ES-I3 (cell line): Measurements from ENCODE around the gene L3MBTL1.

ENCODE experiments used
- H3K36me3 ChIP-seq: 2 replicates; pipeline ENCODE4 v1.6.1; 2013; ENCODE audit warnings: mild to moderate bottlenecking, low read length, control low read depth, moderate library complexity; ENCODE audit not compliant: insufficient read depth
- H3K4me1 ChIP-seq: 2 replicates; pipeline ENCODE4 v1.6.1; 2013; ENCODE audit warnings: mild to moderate bottlenecking, control low read depth, low read length; ENCODE audit not compliant: insufficient read depth
- H3K9ac ChIP-seq: 2 replicates; pipeline ENCODE4 v1.6.1; 2013; ENCODE audit warnings: low read depth, mild to moderate bottlenecking, low read length, moderate library complexity
- H3K9me3 ChIP-seq: 2 replicates; pipeline ENCODE4 v1.6.1; 2013; ENCODE audit warnings: mild to moderate bottlenecking, low read length, moderate library complexity; ENCODE audit not compliant: control insufficient read depth, insufficient read depth

L3MBTL1 gene

GRCh38 chr20:43507150-43508080 lies at the start of gene L3MBTL1:
TSS of gene L3MBTL1 (plus strand) at chr20:43507697. CDS start at chr20:43513504, 5,807 bp downstream.
- H3K4me1 ChIP-seq: peaks cover 4% of the 10 kb centered on the region; the same call in 1 of the 2 replicates
- peak within 1 kb of the TSS; percentile 91 for H3K9ac ChIP-seq
- no peaks in the 10 kb centered on the region for H3K9me3 ChIP-seq
- H3K36me3 ChIP-seq: no peaks in the 10 kb centered on the region

- no peaks in the 10 kb centered on the region for H3K9me3 ChIP-seq
- peak overlapping the region; percentile 98 for H3K9ac ChIP-seq
- peaks cover 34% of the 10 kb centered on the region for H3K36me3 ChIP-seq
- H3K4me1 ChIP-seq: no peaks in the 10 kb centered on the region
Observed at GRCh38 chr20:43458422-43458924, 49.0 kb upstream of the L3MBTL1 start.

GRCh38 chr20:43459022-43459942 lies 48.2 kb upstream of the L3MBTL1 start:
- Histone ChIP-seq H3K9ac (peak overlapping the region; percentile 98), H3K36me3 (peaks cover 37% of the 10 kb centered on the region), H3K9me3 (no peaks in the 10 kb centered on the region), H3K4me1 (no peaks in the 10 kb centered on the region)

- H3K9ac ChIP-seq: no peak overlapping the region
- peaks cover 42% of the 10 kb centered on the region for H3K36me3 ChIP-seq
- H3K4me1 ChIP-seq: no peaks in the 10 kb centered on the region
- no peaks in the 10 kb centered on the region for H3K9me3 ChIP-seq
Observed at GRCh38 chr20:43460172-43460829, 47.2 kb upstream of the L3MBTL1 start.

GRCh38 chr20:43460830-43461200 lies 46.7 kb upstream of the L3MBTL1 start:
- Histone ChIP-seq H3K9me3 (no peaks in the 10 kb centered on the region), H3K4me1 (no peaks in the 10 kb centered on the region), H3K36me3 (peaks cover 44% of the 10 kb centered on the region), H3K9ac (no peak overlapping the region)

GRCh38 chr20:43461894-43462659 lies 45.4 kb upstream of the L3MBTL1 start:
- Histone ChIP-seq H3K36me3 (peaks cover 45% of the 10 kb centered on the region), H3K9ac (no peak overlapping the region), H3K9me3 (no peaks in the 10 kb centered on the region), H3K4me1 (no peaks in the 10 kb centered on the region)

GRCh38 chr20:43462660-43463526 lies 44.6 kb upstream of the L3MBTL1 start:
- no peaks in the 10 kb centered on the region for H3K9me3 ChIP-seq
- H3K36me3 ChIP-seq: peaks cover 45% of the 10 kb centered on the region
- no peak overlapping the region for H3K9ac ChIP-seq
- no peaks in the 10 kb centered on the region for H3K4me1 ChIP-seq

- peaks cover 45% of the 10 kb centered on the region for H3K36me3 ChIP-seq
- no peak overlapping the region for H3K9ac ChIP-seq
- no peaks in the 10 kb centered on the region for H3K9me3 ChIP-seq
- H3K4me1 ChIP-seq: no peaks in the 10 kb centered on the region
Observed at GRCh38 chr20:43463527-43464218, 43.8 kb upstream of the L3MBTL1 start.

GRCh38 chr20:43464219-43464790 lies 43.2 kb upstream of the L3MBTL1 start:
- no peak overlapping the region for H3K9ac ChIP-seq
- H3K9me3 ChIP-seq: no peaks in the 10 kb centered on the region
- no peaks in the 10 kb centered on the region for H3K4me1 ChIP-seq
- H3K36me3 ChIP-seq: peaks cover 42% of the 10 kb centered on the region

- Histone ChIP-seq H3K4me1 (no peaks in the 10 kb centered on the region), H3K9me3 (no peaks in the 10 kb centered on the region), H3K36me3 (peaks cover 29% of the 10 kb centered on the region), H3K9ac (no peak overlapping the region)
Observed at GRCh38 chr20:43465625-43465943, 41.9 kb upstream of the L3MBTL1 start.

- H3K9me3 ChIP-seq: no peaks in the 10 kb centered on the region
- H3K4me1 ChIP-seq: no peaks in the 10 kb centered on the region
- H3K36me3 ChIP-seq: peaks cover 19% of the 10 kb centered on the region
- no peak overlapping the region for H3K9ac ChIP-seq
Observed at GRCh38 chr20:43467589-43467988, 39.9 kb upstream of the L3MBTL1 start.

- H3K4me1 ChIP-seq: no peaks in the 10 kb centered on the region
- H3K9ac ChIP-seq: no peak overlapping the region
- H3K36me3 ChIP-seq: no peaks in the 10 kb centered on the region
- H3K9me3 ChIP-seq: no peaks in the 10 kb centered on the region
Observed at GRCh38 chr20:43472671-43473380, 34.7 kb upstream of the L3MBTL1 start.
